Activated naive CD4-positive, alpha-beta T cell treated with anti-CD3 and anti-CD28 coated beads, Interleukin-2, amount 50 U/mL, for 16 hours (primary cell): Measurements from ENCODE around the gene TIMP2.

Experiments
- DNase-seq: peaks from one replicate; pipeline ENCODE4 v3.0.0-alpha.2; 2020

The TIMP2 gene

GRCh38 chr17:78804777-78805176, 120.4 kb downstream of the TIMP2 start:
- DNase-seq = no peak

- no peak for DNase-seq
These were observed 121.9 kb downstream of the TIMP2 start for GRCh38 chr17:78803186-78803845.
